NCI-H128 (cell line): ENCODE measurements around the gene STOX2.

Experiments used
- DNase-seq: peaks from one replicate; lab custom pipeline; 2025; ENCODE audit not compliant: unreplicated experiment; lab: John Stamatoyannopoulos, UW

Gene STOX2

DNA sequence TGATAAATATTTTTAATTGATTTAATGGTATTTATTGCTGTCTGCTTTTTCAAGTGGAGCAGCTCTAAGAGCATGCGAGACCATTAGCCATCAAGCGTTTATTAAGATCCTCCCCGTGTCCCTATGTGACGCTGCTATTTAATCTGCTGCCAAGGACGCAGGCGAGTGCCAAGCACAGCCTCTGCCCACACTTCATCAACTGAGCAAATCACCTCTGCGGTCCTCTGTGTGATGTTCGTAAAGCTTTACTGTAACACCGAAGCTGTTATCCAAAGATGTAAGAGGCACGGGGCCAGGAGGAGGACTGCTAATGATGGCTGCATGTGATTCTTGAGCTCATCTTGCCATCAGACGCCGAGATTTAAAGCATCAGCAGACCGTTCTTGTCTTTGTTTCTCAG, 79.5 kb downstream of the STOX2 start:
- no peak for DNase-seq

DNA sequence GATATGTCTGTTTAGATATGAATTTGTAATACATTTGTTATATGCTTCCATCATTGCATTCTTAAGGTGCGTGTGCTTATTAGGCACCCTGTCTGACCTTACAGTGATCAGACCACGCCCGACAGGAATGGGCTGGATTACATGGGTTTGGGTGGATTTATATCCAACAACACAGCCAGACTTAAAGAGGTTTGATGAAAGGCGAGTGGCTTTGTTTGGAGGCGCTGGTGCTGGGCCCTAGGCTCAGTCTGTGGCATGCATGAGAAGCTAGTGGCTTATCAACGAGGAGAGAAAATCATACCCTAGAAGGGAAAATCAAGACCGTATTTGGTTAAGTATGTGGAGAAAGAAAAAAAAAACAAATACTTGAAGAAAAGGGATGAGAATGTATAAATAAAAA, 80.7 kb downstream of the STOX2 start:
- DNase-seq = no peak

DNA sequence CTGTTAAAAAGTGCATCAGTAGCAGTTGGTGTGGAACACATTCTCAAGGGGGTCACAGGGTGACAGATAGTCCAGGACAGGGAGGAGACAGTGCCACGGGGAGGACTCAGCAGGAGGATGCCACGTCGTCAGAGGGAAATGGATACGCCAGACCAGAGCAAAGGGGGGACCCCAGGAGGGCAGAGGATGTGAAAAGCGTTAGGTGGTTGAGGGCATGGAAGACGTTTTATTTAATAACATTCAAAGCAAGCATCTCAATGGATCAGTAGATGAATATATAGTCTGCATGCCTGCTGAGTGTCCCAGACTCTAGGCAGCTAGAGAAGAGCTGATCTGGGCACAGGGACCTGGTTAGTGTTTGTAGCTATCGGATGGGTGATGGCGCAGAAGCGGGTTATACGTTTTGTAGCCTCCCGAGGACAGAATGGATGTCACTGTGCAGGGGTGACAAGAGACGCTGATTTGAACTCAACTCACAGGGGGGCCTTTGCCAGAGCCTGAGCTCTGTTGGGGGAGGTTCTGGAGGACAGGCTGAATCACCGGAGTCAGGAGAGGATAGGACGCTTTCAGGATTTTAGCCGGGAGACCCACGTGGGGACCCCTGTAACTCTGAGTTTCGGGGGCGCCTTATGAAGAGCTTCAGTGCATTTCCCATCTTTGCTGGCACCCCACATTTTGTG, 81.3 kb downstream of the STOX2 start:
- DNase-seq = no peak

DNA sequence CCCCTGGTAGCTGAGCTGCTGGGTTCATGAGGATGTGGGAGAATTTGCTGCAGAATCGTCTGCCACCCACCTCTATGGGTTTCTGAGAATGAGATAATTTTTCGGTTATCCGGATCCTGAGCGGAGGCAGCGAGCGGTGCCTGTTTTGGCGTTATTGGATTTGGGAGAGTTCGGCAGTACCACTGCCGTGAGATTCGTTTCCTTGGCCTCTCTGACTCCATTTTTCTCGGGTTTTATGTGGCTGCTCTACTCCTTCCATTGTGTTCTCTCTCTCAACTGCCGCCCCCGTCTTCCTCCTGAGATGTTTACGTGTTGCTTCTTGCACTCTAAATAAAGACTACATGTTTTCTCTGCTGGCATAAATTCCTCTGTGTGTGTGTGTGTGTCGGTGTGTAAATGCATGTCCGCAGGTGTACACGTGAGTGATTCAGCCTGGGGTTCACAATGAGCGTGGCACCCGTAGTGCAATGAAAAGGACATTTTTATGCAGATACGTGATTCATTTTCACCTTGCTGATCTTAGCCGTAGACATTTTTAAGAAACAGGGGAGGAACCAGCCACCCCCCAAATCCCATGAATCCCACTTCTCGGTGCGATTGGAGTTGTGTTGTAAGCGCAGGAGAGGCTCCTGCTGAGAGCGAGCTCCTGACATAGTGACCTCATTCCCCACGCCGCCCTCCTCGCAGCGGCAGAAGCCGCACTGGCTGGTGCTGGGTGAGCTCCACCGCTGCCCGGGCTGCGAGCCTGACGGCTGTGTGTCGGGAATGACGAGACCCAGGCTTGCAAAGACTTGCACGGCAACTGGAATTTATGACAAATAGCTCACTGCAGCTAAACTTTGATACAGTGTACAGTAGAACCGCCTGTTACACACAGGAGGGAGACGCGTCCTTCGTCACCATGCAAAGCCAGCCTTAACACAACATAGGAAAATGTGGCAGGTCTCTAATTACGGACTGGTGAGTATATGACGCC, 82.2 kb downstream of the STOX2 start:
- no peak for DNase-seq

DNA sequence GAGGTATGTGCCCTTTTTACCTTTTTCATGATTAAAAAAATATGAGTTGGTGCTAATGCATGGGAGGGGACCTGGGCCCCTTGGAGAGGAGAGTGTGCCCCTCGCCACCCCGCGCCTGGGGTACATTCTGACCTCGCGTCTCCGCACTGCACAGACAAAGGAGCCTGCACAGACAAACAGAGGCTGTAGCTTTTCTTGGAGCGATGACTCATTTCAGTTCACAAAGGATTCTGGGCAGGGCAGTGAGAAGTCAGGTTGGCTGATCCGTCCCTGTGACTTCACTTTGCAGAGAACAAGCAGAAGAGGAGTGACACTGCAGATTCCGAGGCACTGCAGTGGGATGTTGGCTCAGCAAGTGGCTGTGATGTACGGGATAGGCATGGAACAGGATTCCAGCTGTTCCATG, 82.9 kb downstream of the STOX2 start:
- no peak for DNase-seq

DNA sequence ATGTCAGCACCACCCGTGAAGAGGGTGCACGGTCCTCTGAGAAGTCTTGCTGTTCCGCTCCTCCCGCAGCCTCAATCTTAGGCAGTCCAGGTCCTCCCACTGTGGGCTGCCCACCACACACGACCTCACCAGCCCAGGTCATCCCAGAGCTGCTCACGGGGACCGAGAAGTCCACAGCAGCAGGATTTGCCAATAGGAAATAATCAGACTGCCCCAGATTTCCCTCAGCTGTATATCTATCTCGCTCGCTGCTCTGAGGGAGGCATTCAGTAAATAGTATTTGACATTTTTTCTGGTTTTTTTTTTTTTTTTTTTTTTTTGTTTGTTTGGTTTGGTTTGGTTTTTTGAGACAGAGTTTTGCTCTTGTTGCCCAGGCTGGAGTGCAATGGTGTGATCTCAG, 83.8 kb downstream of the STOX2 start:
- no peak for DNase-seq

DNA sequence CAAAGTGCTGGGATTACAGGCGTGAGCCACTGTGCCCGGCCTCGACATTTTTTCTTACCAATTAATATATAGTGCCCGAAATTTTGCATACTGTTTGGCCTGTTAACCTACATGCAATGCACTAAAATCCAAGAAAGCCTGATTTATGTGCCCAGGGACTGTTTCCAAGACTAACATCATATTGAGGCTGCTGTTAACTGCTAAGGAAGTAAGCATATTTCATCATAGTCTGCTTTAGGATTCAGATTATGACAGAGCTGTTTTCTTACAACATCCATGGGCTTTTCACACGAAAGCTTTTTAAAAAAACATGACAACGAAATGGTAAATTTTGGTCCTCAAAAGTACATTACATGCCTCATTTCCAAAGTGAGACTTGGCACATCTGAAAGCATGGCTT, 84.4 kb downstream of the STOX2 start:
- DNase-seq = no peak

DNA sequence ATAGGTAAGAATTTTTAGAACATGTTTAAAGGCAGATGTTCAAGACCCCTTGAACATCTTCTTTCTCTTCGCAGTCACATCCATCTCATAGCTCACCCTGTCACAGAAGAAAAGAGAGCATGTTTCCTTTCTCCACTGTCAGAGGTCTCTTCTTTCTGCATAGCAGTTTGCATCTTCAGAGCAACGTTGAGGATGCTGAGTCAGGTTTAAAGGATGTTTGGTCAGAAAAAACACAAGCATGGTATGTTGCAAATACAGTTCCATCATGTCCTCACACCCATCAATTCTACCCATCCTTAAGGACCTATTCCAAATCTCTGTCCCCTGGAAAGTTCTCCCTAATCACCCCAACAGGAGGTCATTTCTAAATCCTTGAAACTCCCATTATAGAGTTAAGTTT, 84.8 kb downstream of the STOX2 start:
- no peak for DNase-seq

DNA sequence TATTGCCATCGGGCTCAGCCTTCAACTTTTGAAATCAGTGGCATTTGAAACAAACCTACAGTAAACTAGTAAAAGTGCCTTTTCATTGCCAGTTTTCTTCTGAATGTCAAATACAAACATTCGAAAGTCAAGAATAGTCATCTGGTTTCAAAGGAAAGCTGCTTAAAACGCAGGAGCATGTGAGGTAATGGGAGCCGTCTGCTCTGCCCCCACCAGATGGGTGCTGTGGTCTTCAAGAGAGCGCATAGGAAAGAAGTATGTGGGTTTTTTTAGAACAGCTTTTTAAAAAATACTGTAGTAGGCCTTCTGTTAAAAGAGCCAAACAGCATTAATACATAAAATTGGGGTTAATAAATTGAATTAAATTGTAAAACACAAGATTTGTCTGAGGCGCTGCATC, 88.6 kb downstream of the STOX2 start:
- no peak for DNase-seq

DNA sequence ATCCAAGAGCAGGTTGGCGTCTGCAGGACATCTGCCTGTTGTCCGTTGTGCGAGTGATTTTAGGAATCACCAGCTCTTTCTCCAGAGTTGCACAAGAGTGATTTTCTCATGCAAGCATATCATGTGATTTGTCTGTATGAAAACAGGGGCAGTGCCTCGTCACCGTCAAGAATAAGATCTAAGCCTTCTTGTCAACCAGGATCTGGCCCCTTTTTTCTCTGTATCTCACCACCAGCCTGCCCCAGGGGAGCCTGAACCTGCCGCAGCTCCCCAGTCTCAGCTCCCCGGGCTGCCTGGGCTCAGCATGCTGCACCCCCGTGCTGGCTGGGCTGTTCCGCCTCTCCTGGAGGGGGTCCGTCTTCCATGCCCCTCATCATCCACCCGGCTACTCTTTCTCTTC, 90.5 kb downstream of the STOX2 start:
- no peak for DNase-seq

DNA sequence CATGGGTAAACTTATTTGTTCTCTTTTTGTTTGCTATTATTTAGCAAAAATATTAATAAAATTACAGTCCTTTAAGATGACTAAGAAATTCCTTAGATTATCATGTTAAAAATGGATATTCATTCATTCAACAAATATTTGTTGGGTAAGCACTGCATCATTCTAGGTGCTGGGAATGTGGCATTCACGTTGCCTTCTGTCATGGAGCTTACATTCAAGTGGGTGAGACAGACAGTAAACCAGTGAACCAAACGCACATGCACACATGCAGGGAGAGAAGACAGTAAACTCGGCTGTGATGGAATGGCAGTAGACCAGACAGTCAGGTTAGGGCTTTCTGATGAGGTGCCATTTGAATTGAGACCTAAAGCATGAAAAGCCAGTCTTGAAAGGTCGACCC, 91.8 kb downstream of the STOX2 start:
- no peak for DNase-seq

DNA sequence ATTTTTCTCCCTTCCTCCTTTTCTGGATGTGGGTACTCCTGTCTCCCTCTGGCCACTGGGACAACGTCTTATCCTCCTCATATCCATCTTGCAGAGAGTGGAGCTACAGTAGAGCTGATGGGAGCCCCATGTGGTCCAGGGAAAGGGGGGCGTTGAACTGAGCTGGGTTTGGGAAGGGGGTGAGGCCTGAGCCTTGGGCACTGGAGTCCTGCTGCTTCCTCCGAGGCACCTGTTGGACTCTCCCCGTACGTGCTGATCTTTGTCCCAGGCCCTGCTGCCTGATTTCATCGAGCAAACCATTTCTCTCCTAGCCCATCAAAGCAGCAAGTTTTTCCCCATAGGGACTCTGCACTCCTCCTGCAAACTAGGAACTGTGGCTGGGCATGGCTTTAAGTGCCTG, 94.3 kb downstream of the STOX2 start:
- DNase-seq = no peak

DNA sequence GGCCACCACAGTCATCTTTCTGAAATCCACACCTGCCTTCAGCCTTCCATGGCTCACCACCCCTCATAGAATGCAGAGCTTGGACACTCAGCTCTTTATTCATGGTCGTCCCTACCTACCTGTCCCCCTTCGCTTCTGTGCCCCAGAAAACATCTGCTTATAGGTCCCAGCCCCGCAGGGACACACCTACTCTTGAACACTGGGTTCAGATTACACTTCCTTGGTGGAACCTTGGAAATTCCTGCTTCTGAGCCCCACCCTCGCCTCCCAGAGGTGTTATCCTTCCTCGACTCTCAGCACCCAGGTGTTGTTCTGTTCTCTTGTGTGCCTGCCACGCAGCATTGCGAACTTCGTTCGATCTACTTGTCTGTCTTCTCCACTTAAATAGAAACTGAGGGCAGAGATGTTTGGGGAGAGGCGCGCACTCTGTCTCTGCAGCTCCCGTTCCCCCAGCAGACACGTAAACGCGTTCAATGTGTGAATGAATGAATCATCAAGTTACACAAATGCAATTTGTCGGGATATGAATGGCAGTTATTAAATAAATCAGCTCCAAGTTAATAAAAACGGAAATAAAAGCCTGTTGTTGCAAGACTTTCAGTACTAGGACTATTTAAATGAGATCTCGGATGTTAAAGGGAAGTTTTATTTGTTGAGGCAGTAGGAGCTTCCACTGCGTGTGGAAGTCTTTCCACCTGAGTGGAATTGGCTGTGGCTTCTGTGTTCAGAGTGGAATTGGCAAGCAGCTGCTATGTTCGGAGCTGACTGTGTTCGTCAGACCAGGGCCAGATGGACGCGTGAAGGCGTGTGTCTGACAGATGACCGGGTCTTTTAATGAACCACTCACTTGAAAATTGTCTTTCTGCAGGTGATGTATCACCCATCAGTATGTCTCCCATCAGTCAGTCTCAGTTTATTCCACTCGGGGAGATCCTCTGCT, 95.6 kb downstream of the STOX2 start:
- DNase-seq = no peak

DNA sequence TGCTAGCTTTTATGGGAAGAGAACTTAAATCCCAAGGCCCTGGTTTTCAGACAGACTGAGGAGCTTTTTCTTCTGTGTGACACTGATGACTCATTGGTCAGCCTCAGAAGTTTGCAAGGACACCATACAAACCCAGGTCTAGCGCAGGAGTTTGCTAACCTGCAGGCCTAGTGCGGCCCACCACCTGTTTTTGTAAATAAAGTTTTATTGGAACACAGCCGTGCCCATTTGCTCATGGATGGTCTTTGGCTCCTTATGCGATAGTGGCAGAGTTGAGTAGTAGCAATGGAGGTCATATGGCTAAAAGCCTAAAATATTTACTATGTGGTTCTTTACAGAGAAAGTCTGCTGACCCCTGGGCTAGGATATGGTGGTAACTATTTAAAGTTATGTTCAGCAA, 98.3 kb downstream of the STOX2 start:
- DNase-seq = no peak

DNA sequence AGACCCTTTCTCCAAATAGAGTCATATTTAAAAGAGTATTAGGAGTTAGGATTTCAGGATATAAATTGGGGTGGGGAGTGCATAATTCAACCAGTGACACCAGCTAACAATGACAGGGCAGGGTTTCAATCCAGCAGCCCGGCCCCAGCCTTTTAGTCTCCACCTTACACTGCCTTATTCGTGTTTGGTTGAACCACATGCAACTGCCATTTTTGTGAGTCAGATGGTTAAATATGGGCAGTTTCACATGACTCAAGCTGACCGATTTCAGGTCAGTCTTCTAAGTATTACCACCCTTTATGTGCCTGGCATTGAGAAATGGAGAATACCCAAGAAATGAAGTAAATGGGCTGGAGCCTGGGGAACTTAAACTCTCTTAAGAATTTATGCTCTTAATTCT, 102.8 kb downstream of the STOX2 start:
- no peak for DNase-seq

DNA sequence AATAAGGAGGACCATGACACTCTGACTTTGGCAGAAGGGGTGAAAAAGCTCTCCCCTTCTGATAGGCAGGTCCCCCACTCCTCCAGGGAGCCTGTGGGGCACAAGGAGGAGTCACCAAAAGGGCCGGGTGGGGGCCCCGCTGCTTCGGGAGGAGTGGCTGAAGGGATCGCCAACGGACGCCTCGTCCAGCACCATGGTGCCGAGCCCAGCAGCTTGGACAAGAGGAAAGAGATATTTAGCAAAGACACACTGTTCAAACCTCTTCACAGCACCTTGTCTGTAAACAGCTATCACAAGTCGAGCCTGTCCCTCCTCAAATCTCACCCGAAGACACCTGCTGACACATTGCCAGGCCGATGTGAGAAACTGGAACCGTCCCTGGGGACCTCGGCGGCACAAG, 105.6 kb downstream of the STOX2 start:
- no peak for DNase-seq

DNA sequence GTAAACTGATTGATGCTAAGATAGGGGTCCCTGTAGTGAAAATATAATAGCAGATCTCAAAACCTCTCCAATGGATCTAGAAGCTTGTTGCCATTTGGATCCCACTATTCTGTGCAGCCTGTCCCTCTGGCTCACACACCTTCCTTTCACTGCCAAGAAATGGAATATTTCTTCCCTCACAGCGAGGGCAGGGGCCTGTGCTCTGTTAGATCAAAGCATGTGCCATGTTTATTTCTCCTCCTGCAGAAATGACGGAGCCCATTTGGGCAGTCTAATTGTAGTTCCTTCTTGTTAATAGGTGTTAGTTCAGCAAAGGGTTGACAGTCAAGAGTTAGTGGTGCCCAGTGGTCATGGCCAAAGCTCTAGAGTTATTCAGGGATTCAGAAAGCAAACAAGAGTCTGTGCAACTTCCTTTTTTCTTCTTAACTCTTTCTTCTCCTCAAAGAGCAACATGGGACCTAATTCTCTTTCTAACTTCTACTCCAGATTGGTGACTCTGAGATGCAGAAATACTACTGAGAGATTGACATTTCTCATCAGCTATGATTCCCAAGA, 106.8 kb downstream of the STOX2 start:
- DNase-seq = no peak

DNA sequence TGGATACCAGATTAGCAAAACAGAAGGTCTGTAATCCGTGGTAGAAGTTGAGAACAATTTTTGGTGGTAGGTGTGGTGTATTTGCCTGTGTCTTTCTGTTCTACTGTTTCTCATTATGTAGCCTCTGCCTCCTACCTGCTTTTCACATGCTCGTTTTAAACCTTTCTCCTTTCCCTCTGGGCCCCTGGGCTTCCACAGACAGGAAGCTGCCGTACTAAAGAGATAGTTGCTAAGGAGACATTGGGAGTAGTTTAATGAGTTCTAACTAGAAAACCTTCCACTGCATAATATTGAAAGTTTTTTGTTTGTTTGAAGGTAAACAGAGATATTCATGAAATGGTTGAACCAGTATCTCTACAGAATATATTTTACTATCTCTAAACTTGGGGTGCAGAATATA, 107.8 kb downstream of the STOX2 start:
- DNase-seq = no peak

DNA sequence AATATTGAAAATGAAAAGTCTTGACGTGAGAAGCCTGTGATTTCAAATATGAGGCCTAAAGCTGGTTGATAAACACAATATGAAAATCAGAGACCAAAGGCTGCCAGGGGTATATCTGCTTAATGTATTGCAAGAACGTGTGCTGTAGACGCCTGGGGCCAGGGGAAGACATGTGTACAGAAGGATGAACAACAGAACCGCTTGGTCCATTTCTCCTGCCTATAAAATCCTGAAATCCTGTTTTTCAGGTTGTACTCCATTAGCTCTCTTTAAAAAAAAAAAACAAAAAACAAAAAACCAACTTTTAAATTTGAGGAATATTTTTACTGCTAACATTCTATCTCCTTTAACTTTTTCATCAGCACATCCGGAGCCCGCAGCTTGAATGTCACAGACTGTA, 109.2 kb downstream of the STOX2 start:
- no peak for DNase-seq

DNA sequence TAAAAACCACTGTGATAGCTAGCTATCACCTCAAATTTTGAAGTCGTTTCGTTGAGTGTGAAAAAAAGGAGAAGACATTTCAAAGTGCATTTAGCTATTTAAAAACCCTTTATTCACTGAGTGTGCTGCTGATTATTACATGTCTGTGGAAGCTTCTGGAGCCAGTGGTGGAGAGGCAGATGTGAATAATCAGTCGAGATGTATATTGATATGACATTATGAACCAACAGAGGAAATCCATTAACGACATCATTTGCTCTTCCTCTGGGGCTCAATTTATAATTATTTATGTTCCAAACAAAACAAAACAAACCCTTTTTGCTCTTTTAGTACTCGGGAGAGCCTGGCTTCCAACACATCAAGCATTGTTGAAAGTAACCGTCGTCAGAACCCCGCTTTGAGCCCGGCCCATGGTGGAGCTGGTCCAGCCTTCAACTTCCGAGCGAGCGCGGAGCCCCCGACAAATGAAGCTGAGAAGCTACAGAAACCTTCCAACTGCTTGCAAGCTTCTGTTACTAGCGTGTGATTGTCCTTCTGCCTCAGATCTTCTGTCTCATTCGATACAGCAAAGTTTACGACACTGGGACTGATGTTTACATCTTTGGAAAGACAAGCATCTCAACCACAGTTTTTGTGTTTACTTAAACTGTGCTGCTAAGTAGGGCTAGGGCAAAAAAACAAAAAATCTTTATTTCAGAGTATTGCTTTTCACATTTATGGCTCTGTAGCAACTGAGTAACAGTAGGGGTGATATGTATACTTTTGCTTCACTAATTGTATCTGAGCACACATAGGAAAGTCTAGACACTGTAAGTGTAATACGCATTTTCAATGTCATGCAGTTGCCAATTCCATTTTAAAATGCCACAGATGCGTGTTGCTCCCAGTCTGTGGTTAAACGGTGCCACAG, 111.9 kb downstream of the STOX2 start:
- no peak for DNase-seq
